ENCODE results near the gene KSR2. TPM values are rescaled to one million over a fixed set of nuclear protein-coding genes. Genes with fewer than 3 reads are reported as not detected.

KSR2 gene
- total and polyA plus RNA-seq, 2 of the 13 experiments (the other 11 are each of a cell fraction or from before 2014, with no cell fraction given): 0.02 TPM; not detected in 1

DNA sequence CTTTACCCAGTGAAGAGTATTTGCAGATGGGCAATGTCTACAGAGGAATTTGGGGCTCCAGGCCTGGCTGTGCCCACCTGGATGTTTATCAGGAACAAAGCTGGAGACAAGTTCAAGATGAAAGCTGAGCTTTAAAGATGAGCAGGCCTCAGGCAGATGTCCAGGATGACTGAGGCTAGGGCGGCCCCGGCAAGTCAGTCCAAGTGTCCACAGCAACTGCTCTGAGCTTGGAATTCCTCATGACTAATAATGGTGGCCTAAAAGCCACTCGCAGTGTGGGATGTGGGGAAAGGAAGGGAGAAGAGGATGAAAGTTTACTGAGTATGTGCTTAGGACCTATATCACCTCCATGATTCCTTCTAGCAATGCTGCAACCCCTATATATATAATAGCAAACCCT lies 479.1 kb downstream of the KSR2 start (continued):
- TF ChIP-seq ZNF567 (CRISPR knock-in tag; IDR thresholded peaks at IDR 0.05; ENCODE audit: borderline replicate concordance) (no peak), MIER3 (CRISPR knock-in tag; IDR thresholded peaks at IDR 0.05; ENCODE audit: borderline replicate concordance) (no peak), ZBTB1 (CRISPR knock-in tag; IDR thresholded peaks at IDR 0.05; ENCODE audit: borderline replicate concordance) (no peak), ZNF124 (CRISPR knock-in tag; IDR thresholded peaks at IDR 0.05) (no peak), ZNF367 (CRISPR knock-in tag; IDR thresholded peaks at IDR 0.05; ENCODE audit: borderline replicate concordance) (no peak), RFXANK (CRISPR knock-in tag; IDR thresholded peaks at IDR 0.05) (no peak), SP2 (CRISPR knock-in tag; IDR thresholded peaks at IDR 0.05) (no peak), CC2D1A (CRISPR knock-in tag; IDR thresholded peaks at IDR 0.05) (no peak), ZNF101 (CRISPR knock-in tag; IDR thresholded peaks at IDR 0.05; ENCODE audit: borderline replicate concordance, low read depth) (no peak), ZNF547 (CRISPR knock-in tag; IDR thresholded peaks at IDR 0.05) (no peak), ADNP (CRISPR knock-in tag; IDR thresholded peaks at IDR 0.05) (no peak), MAFK (conservative IDR thresholded peaks at IDR 0.05 in 1 of 2, IDR thresholded peaks at IDR 0.05 in 1 of 2; ENCODE audit: low read length in 2 of 2) (no peak)
- TF ChIP-seq, protein P1, sequence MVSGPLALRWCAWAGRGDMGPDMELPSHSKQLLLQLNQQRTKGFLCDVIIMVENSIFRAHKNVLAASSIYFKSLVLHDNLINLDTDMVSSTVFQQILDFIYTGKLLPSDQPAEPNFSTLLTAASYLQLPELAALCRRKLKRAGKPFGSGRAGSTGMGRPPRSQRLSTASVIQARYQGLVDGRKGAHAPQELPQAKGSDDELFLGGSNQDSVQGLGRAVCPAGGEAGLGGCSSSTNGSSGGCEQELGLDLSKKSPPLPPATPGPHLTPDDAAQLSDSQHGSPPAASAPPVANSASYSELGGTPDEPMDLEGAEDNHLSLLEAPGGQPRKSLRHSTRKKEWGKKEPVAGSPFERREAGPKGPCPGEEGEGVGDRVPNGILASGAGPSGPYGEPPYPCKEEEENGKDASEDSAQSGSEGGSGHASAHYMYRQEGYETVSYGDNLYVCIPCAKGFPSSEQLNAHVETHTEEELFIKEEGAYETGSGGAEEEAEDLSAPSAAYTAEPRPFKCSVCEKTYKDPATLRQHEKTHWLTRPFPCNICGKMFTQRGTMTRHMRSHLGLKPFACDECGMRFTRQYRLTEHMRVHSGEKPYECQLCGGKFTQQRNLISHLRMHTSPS (CRISPR knock-in tag; IDR thresholded peaks at IDR 0.05; ENCODE audit: low read depth): no peak
- TF ChIP-seq, protein P2, sequence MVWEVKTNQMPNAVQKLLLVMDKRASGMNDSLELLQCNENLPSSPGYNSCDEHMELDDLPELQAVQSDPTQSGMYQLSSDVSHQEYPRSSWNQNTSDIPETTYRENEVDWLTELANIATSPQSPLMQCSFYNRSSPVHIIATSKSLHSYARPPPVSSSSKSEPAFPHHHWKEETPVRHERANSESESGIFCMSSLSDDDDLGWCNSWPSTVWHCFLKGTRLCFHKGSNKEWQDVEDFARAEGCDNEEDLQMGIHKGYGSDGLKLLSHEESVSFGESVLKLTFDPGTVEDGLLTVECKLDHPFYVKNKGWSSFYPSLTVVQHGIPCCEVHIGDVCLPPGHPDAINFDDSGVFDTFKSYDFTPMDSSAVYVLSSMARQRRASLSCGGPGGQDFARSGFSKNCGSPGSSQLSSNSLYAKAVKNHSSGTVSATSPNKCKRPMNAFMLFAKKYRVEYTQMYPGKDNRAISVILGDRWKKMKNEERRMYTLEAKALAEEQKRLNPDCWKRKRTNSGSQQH (CRISPR knock-in tag; IDR thresholded peaks at IDR 0.05; ENCODE audit: low read depth): no peak

All from HepG2 (cell line).